Right atrium auricular region (tissue), 2 donors: Measurements from ENCODE around the gene RAD51B. TPM values are rescaled to one million over a fixed set of nuclear protein-coding genes. Genes with fewer than 3 reads are reported as not detected.

ENCODE experiments used
- DNase-seq: peaks from one replicate; pipeline ENCODE4 v3.0.0-alpha.2; 2019; ENCODE audit warnings: low spot score
- H3K27ac ChIP-seq, 2 donors: fragments of 200-600 bp; sonication (generic); 1 replicate in 1 of 2; 2 replicates in 1 of 2; pipeline ENCODE4 v1.5.1; 2016 to 2019
- H3K27me3 ChIP-seq, 2 donors: fragments of 200-600 bp; sonication (generic); one replicate each; pipeline versions ENCODE4 v1.5.1 to v1.6.0; 2017 to 2019
- H3K36me3 ChIP-seq: fragments of 200-600 bp; sonication (generic); one replicate; pipeline ENCODE4 v1.5.1; 2016
- H3K4me1 ChIP-seq, 2 donors: fragments of 200-600 bp; sonication (generic); one replicate each; pipeline versions ENCODE4 v1.5.1 to v1.6.0; 2017 to 2019
- H3K4me3 ChIP-seq, 2 donors: fragments of 200-600 bp; sonication (generic); 1 replicate in 1 of 2; 2 replicates in 1 of 2; pipeline ENCODE4 v1.5.1; 2017 to 2019; ENCODE audit warnings: mild to moderate bottlenecking in 1 of 2, moderate library complexity in 1 of 2
- H3K9me3 ChIP-seq, 2 donors: fragments of 200-600 bp; sonication (generic); one replicate each; pipeline ENCODE4 v1.5.1; 2019
- total RNA-seq, 2 donors: library from RNA; depleted of rRNA; stranded (reverse); fragments of >200 nt; gene quantifications; one replicate each; pipeline ENCODE4 v1.1.0, GENCODE V29; 2016
- TF ChIP-seq, protein P1 (sequence below), 2 donors: fragments of 200-600 bp; sonication (generic); IDR thresholded peaks; one replicate each; pipeline ENCODE4 v1.5.1; 2019; ENCODE audit warnings: antibody characterized with exemption in 2 of 2

Gene RAD51B
- total RNA-seq, 2 donors from 2014 or later, result 1.2 to 1.5 TPM

DNA sequence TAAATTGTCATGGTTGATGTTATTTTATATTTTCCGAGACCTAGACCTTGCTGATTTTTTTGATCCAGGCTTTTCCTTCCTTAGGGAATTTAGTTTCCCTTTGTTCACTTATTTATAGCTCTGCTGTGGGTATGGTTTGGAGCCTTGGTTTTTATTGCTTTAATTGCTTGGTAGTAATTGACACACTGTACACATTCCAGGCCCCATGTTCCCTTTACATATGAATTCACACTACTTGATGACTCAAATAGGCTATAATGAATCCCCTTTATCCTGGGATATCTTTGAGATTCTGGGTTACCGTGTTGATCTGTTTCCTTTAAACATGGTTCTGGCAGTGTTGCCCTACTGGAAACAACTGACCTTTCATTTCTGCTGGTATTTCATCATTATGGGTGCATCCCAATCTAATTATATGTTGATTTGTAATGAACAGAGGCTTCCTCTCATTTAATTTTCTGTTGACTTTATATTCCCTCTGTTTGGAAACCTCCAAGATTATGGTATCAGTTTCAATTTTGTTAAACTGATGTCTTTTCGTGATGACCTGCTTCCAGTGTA lies 424.0 kb downstream of the RAD51B start:
- TF ChIP-seq, protein P1, sequence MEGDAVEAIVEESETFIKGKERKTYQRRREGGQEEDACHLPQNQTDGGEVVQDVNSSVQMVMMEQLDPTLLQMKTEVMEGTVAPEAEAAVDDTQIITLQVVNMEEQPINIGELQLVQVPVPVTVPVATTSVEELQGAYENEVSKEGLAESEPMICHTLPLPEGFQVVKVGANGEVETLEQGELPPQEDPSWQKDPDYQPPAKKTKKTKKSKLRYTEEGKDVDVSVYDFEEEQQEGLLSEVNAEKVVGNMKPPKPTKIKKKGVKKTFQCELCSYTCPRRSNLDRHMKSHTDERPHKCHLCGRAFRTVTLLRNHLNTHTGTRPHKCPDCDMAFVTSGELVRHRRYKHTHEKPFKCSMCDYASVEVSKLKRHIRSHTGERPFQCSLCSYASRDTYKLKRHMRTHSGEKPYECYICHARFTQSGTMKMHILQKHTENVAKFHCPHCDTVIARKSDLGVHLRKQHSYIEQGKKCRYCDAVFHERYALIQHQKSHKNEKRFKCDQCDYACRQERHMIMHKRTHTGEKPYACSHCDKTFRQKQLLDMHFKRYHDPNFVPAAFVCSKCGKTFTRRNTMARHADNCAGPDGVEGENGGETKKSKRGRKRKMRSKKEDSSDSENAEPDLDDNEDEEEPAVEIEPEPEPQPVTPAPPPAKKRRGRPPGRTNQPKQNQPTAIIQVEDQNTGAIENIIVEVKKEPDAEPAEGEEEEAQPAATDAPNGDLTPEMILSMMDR (IDR thresholded peaks at IDR 0.05), result no peak
- Histone ChIP-seq H3K9me3 (no peaks in the 10 kb centered on the region), H3K27me3 (no peaks in the 10 kb centered on the region), H3K4me3 (no peak overlapping the region), H3K27ac (peak overlapping the region in 1 of 2 donors; percentile 85), H3K36me3 (no peaks in the 10 kb centered on the region), H3K4me1 (peaks cover 4 to 64% of the 10 kb centered on the region in 2 donors)
- DNase-seq, result no peak

DNA sequence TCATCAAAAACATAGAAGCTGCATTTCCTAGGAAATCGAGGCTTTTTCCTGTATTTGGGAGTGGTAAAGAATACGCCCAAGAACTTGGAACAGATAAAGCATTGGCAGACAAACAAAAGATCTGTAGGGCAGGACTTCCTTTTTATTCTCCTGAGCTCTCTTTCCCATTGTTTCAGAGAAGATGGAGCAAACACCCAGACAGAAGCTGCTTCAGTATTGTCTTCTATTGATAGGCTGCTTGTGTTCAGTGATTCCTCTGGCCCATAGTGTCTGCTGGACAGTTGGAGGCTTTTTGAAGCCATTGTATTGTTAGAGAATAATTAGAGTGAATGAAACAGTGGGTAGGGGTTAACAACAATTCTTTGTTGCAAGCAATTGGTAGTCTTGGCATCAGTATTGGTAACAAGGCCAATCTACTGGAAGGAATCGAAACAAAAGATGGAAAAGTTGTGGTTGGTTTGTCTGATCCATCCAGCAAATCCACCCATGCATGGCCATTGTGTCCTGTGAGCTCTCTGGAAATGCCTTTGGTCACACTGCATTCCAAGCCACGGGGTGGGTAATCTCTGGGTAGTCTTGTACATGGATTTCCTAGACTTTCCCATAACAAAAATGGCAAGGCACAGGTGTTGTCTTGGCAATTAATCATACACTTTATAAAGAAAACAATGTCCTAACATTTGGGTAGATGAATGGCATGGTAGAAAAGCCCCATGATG lies 424.8 kb downstream of the RAD51B start:
- Histone ChIP-seq H3K4me1 (peaks cover 4 to 73% of the 10 kb centered on the region in 2 donors), H3K27ac (peak overlapping the region; percentile 85 to 87), H3K36me3 (no peaks in the 10 kb centered on the region), H3K27me3 (no peaks in the 10 kb centered on the region), H3K4me3 (no peak overlapping the region), H3K9me3 (no peaks in the 10 kb centered on the region)
- DNase-seq, result no peak
- TF ChIP-seq, protein P1 (IDR thresholded peaks at IDR 0.05), result no peak

GRCh38 chr14:68245146-68246073 lies 425.8 kb downstream of the RAD51B start:
- Histone ChIP-seq H3K4me3 (no peak overlapping the region), H3K4me1 (peaks cover 4 to 75% of the 10 kb centered on the region in 2 donors), H3K9me3 (no peaks in the 10 kb centered on the region), H3K27me3 (no peaks in the 10 kb centered on the region), H3K36me3 (no peaks in the 10 kb centered on the region), H3K27ac (peak overlapping the region; percentile 85 to 87)
- TF ChIP-seq, protein P1 (IDR thresholded peaks at IDR 0.05), result no peak
- DNase-seq, result no peak

DNA sequence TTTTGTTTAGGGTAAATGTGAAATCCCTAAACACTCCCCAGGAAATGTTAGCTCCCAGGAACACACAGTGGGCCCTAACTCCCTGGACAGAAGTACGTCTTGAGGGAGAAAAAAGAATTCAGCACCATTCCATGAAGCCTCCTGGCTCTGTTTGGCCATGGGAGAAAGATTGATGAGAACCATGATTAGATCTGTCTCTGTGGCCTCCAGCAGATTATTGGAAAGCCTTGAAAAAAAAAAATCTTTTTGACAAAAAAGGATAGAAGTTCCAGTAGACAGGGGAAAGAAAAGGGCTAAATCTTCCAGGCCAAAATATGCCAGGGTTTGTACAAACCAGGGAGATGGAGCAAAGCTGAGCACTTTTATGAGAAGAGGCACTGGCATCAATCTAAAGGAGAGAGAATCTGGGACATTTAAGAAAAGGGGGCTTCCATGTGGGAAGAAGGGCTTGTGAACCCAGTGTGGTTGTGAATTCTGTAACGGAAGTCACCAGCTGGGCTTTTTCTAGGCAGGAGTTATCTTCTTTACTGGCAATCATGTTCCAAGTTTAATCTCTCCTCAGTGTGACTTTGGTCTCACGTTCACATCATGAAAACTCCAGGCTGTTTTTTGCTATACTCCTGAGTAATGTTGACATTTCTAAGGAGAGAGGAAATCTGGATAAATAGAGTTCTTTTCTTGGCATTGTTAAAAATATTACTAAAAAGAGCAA lies 426.7 kb downstream of the RAD51B start:
- TF ChIP-seq, protein P1 (IDR thresholded peaks at IDR 0.05), result no peak
- no peak for DNase-seq
- no peak overlapping the region for H3K4me3 ChIP-seq
- H3K27me3 ChIP-seq, result no peaks in the 10 kb centered on the region
- H3K27ac ChIP-seq, result peak overlapping the region; percentile 85 to 87
- H3K36me3 ChIP-seq, result no peaks in the 10 kb centered on the region
- no peaks in the 10 kb centered on the region for H3K9me3 ChIP-seq
- peaks cover 4 to 83% of the 10 kb centered on the region in 2 donors for H3K4me1 ChIP-seq

- TF ChIP-seq, protein P1 (IDR thresholded peaks at IDR 0.05), result no peak
- Histone ChIP-seq H3K9me3 (no peaks in the 10 kb centered on the region), H3K4me1 (peaks cover 4 to 88% of the 10 kb centered on the region in 2 donors), H3K4me3 (no peak overlapping the region), H3K27me3 (no peaks in the 10 kb centered on the region), H3K27ac (peak overlapping the region; percentile 85 to 87), H3K36me3 (no peaks in the 10 kb centered on the region)
- DNase-seq, result no peak
These were observed 427.2 kb downstream of the RAD51B start for GRCh38 chr14:68246786-68247105.
